Epidermal melanocyte (primary cell): ENCODE measurements around the gene SHISAL2A.

Experiments used
- DNase-seq: peaks from one replicate; pipeline ENCODE4 v3.0.0; 2011; ENCODE audit warnings: low spot score; ENCODE audit not compliant: insufficient read length

Gene SHISAL2A

DNA sequence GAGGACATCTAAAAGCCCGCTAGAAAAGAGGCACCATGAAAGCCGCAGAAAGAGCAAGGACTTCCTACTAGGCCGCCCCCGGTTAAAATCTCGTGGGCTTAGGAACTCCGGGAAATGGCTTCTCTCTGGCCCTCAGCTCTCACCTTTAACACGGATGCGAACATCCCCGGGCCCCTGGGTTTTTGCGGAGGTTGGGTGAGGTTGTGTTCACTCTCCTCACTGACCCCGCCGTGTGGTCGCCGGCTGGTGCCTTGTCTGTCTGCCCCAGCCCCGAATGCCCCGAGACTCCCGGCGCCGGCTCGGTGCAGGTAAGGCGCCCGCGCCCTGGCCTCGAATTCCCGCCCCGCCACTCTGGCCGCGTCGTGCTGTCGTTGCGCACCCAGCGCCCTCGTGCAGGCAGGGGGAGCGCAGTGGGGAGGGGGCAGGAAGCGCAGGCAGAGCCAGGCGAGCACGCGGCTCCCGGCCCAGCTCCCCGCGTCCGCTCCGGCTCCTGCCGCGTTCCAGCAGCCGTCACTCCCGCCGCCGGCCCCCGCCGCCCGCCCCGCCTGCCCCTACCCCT lies at the start of gene SHISAL2A:
Gene SHISAL2A (plus strand): TSS at position 437 of the 559 bp plus-strand sequence. CDS start 326 bp downstream, outside the sequence.
- DNase-seq, result no peak

DNA sequence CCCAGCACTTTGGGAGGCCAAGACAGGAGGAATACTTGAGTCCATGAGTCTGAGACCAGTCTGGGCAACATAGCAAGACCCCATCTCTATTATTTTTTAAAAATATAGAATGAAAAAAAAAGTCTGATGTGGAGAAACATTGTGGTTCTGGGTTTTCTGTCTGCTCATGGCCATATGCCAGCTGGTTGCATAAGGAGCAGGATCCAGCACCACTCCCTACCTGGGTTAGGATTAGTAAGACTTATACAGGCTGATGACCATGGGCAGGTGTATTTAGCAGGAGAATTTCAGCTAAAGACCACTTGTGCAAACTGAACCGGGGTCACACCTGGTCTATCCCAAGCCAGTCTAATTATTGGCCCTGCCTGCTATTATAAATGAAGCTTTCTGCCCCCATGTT lies 47.5 kb upstream of the SHISAL2A start:
- no peak for DNase-seq

DNA sequence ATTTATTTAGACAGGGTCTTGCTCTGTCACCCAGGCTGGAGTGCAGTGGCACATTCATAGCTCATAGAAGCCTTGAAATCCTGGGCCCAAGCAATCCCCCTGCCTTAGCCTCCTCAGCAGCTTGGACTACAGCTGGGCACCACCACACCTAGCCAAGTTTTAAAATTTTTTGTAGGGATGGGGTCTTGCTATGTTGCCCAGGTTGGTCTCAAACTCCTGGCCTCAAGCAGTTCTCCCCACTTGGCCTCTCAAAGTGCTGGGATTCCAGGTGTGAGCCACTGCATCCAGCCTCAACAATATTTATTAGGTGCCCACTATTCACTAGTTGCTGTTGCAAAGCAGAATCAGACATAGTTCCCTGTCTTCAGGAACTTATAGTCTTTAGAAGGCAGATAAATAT lies 44.9 kb upstream of the SHISAL2A start:
- DNase-seq, result no peak

DNA sequence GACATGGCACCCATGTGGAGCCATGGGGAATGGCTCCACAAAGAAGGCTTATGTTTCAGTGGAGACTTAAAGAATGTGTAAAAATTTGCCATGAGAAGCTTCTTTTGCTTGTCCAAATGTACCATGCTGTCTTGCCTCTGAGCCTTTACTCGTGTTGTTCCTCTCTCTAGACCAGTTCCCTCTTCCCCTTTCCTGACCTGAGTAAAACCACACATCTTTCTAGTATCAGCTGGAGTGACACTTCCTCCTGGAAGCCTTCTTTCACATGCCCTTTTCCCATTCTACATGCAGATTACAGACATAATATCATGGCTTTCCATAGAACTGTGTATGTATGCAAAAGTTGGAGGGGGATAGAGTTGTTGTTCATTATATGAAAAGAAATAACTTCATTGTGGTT lies 44.4 kb upstream of the SHISAL2A start:
- no peak for DNase-seq

DNA sequence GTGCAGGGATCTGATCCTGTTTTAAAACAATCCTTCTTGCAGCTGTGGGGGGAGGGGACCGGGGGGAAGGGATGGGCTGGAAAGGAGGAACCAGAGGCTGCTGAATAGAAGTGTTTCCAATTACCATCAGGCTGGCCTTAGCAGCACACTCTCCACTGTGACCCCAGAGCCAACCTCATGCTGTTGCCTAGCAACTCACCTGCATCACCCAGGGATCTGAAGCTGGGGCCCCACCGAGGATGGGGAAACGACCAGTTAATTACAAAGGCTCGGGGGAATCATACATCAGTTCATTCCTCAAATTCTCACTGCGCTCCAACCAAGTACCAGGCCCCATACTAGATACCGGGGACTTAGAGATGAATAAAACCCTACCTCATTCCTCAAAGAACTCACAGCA lies 42.7 kb upstream of the SHISAL2A start:
- DNase-seq, result no peak

DNA sequence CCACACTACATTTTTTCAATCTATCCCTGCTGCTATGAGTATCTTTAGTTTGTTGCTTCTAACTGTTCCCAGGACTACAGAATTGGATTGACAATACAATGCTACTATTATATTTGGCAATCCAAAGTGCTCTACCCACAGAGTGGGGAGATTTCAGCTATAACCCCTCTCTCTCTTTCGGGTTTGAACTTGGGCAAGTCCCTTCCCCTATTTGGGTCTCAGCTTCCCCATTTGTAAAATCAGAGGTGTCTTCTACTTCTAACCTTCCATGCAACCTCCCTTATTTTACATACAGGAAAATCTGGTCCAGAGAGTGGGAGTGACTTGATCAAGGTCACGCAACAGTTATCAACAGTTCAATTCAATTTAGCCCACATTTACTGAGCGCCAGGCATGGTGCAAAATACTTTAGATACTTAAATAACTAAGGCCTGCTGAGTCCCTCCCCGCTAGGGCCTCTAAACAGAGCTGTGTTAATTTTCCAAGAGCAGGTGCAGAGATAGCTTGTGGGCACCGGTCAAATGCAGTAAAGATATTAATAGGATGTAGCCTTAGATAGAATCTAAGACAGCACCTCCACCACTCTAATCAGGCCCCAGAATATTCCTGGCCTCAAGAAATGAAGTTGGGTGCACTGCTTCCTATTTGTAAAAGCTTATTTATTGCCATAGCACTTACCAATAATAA lies 40.2 kb upstream of the SHISAL2A start:
- DNase-seq, result no peak

DNA sequence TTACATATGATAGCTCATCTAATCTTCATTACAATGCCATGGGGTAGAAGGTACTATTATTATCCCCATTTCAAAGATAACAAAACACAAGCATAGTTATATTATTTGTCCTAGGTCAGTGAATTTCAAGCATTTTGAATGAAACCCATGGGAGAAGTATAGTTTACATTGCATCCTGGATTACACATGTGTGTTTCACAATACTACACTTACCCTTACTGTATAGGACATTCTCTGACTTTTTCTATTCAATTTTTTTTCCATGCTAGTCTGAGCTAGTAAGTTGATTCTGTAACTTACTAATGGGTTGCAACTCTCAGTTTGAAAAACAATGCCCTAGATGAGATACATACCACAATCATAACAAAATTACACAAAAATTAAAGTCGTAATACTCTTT lies 39.5 kb upstream of the SHISAL2A start:
- DNase-seq, result no peak

DNA sequence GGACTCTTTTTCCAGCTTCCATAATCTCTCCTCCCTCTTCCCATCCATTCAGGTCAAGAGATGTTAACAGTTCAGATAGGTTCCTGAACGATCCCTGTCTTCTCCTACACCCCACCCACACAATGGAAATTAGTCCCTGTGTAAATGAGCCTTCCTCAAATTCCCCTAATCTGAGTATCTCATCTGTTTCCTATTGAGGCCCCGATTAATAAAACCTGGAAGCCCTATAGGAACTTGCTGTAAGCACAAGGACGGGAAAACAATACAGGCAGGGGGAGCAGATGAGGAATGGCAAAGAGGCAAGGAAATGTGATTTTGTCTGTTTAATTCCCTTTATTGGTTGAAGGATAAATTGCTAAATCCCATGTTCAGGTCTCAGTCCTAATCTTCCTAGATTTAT lies 37.9 kb upstream of the SHISAL2A start:
- DNase-seq, result no peak

DNA sequence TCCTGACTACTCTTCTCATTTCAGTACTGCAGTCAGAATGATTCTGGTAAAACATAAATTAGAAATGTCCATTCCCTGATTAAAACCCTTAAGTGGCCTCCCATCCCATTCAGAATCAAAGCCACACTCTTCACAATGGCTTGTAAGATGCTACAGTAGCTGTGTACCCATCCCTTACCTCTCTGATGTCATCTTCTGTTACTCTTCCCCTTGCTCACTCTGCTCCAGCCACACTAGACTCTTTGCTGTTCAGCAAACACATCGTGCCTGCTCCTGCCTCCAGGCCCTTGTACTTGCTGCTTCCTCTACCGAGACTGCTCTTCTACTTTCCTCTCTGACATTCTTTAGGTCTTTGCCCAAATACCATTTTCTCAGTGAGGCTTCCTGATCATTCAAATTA lies 35.1 kb upstream of the SHISAL2A start:
- no peak for DNase-seq

DNA sequence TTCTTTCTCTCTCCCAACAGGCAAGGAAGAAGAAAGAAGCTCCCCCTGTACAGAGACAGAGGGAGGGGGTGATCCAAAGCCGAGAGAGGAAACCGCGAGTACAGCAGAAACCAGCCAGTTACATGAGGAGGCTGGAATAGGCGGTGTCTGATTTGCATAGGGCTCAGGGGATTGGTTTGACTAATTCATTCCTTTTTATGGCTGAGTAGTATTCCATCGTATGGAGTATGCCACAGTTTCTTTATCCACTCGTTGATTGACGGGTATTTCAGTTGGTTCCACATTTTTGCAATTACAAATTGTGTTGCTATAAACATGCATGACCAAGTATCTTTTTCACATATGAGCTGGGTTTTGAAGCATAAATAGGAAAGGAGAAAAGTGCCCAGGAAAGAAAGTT lies 34.2 kb upstream of the SHISAL2A start:
- no peak for DNase-seq

DNA sequence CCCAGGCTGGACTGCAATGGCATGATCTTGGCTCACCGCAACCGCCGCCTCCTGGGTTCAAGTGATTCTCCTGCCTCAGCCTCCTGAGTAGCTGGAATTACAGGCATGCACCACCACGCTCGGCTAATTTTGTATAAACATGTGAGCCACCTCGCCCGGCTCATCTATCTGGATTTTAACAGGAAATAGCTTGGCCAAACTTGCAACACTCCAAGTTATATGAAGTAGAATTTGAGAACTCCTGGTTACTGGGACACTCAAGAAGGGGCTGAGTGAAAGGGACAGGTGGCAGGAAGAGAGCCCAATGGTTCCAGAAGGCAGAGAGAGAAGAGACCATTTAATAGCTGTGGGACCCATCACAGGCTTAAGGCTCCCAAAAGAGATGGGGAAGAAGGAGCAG lies 33.7 kb upstream of the SHISAL2A start:
- DNase-seq, result no peak

DNA sequence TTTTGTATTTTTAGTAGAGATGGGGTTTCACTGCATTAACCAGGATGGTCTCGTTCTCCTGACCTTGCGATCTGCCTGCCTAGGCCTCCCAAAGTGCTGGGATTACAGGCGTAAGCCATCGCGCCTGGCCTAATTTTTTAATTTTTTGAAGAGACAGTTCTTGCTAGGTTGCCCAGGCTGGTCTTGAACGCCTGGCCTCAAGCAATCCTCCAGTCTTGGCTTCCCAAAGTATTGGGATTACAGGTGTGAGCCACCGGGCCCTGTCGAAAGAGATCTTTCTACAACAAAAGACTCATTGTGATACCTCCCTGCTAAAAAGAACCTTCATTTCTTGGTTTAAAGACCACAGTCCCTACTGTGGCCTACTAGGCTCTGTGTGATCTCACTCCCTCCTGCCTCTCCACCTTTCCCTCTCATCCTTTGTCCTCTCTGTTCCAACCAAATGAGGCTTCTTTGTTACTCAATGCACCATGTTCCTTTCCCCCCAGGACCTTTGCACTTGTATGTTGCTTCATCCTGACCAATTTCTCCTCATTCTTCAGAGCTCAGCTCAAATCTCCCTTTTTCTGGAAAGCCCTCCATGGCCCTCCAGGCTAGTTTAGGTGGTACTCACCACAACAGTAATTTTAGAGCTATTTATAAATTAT lies 32.3 kb upstream of the SHISAL2A start:
- no peak for DNase-seq

DNA sequence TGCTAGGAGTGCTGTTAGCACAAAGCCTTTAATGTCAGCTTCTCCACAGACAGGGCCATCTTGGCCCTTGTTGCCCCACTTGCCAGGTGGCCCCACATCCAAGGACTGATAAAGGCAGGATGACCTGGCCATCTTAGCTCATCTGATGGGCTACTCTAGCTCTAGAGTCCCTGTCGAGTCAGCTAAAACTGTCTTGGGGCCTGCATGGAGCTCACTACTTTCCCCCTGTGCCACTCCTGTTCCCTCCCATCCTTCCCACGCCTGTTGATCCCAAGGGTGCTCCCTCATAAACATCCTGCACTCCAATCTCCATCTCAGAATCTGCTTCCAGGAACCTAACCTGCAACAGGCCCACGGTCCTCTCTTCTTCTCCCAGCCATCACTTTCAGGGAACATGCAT lies 31.4 kb upstream of the SHISAL2A start:
- no peak for DNase-seq

DNA sequence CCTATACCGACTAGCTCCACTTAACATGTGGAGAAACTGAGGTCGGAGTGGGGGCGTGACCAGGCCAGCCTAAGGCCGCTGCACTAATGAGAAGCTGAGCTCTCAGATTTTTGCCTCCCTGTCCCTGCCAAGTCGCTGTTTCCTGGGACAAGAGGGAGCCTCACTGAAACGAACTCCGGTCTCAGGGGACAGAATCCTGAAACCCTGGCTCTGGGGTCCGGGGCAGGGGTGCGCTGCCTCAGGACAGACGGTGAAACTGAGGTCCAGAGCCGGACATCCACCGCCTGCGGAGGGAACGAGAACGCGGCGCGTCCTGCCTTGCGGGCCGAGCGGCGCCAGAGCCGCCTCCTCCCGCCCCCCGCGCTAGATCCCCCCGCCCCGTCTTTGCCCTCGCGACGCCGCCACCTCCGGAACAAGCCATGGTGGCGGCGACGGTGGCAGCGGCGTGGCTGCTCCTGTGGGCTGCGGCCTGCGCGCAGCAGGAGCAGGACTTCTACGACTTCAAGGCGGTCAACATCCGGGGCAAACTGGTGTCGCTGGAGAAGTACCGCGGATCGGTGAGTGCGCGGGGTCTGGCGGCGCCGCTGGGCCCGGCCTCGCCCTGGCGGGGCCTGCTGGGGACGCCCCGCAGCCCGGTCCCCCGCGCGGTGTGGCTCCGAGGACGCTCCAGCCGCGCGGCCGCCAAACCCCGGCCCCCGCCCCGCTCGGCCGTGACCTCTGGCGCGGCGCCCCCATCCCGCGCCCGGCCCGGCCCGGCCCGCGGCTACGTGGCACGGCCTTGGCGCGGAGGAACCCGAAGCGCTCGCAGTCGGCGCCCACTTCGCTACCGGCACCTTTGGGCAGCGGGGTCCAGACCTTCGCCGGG lies 30.7 kb upstream of the SHISAL2A start, which contains the start of gene GPX7:
Gene GPX7 (plus strand): TSS at position 381 of the 865 bp plus-strand sequence. CDS start 39 bp downstream, at position 420.
- DNase-seq, result no peak

DNA sequence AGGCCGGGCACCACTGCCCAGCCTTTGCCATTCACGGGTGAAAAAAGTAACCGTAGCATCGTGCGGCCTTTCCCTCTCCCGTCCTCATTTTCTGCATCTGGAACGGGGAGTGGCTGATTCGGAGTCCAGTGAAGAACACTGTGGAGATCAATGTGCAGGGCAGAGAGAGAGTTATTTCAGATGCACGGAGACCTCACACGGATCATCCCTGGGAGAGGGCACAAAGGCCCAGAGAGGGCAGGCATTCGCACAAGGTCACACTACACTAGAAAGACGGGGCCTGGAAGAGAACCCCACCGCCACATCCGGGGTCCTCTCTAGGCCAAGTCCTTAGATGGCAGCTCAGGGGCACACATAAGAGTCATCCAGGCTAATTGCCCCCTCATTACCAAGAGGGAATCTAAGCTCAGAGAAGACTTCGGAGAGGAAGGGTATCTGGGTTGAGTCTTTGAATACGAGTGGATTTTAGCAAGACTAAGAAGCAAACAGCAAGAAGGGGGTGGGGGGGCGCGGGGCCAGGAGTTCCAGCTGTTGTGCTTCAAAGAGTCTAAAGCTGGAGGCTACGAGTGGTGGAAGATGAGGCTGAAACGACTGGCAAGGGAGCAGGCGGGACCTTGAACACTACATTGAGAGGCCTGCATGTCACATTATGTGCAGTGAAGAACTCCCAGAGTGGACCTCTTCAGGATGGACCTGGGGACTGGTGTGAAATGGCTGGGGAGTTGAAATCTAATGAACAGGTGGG lies 29.9 kb upstream of the SHISAL2A start:
- no peak for DNase-seq

DNA sequence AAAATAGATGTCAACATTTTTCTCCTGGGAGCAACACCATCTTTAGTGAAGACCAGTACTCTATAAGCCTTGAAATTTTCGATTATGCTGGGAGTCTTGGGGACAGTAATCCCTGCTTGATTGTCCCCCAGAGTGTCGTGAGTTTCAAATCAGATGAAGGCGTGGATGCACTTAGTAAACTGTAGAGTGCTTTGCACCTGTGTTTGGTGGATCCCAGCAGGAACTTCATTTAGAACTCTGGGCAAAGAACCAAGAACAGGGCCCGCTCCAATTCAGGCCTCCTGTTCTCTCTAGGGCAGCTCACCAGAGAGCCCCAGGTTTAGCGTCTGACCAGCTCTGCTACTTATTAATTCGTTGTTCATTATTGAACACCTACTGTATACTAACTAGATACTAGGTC lies 29.3 kb upstream of the SHISAL2A start:
- DNase-seq, result no peak

DNA sequence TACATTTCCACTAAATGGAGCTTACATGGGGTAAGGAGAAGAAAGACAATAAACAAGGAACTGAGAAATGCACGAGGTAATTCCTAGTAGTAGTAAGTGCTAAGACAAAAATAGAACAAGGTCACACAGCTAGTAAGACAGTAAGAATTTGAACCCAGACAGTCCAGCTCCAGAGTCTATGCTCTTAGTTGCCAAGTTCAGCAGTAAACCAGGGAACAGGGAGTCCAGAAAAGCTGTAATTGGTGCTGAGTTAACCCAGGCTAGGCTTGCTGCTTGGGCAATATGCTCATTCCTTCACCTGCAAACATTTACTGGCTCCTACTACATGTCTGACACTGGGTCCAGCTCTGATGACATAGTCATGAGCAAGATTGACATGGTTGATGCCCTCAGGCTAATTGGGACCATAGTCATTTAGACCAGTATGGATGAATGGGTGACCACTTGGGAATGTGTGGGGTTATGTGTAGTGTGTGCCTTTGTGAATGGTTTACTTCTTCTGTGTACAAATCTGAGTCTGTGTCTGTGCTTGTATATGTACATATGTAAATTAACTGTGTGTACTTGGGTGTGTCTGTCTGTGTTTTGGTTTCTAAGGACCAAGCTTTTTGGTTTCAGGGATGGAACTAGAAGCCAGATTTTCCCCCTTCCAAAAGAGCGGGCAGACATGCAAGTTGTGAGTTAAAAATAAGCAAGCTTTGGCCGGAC lies 28.8 kb upstream of the SHISAL2A start:
- no peak for DNase-seq

DNA sequence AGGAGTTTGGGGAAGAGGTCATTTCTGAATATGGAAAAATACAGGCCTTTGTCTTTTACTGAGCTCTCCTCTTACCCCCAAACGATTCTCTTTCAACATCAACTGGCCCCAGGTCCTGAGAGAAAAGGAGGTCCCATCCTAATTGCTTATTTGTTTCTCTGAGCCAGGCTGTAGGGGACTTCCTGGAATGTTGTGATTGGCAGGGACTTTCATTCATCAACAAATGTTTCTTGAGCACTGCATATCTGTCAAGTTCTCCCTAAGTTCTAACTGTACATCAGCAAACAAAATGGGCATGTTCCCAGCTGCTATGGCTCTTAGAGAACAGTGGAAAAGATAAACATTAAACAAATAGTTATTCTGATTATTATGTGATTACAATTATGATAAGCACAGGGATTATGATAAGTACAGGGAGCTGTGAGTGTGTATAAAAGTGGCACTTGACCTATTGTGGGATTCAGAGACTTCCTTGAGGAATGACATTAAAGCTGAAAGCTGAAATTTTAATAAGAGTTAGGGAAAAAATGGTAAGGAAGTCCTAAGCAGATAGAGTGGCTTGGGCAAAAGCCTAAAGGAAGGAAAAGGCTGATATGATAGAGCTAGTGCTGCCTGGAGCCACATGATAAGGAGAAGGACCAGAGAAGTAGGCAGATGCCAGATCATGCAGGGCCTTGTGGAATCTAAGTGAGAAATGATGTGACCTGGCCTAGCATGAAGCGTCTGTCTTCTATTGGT lies 19.2 kb upstream of the SHISAL2A start:
- no peak for DNase-seq

DNA sequence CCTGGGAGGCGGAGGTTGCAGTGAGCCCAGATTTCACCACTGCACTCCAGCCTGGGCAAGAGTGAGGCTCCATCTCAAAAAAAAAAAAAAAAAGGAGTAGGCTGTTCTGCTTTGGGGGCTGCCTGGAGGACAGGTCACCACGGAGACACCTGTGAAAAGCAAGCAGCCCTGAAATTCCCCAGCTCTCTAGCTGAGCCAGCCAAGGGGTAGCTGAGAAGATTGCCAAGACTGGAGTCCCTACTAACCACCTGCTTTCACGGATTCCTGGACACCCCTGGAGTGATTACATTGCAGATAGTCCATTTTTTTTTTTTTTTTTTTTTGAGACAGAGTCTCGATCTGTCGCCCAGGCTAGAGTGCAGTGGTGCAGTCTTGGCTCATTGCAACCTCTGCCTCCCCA lies 18.3 kb upstream of the SHISAL2A start:
- DNase-seq, result no peak

DNA sequence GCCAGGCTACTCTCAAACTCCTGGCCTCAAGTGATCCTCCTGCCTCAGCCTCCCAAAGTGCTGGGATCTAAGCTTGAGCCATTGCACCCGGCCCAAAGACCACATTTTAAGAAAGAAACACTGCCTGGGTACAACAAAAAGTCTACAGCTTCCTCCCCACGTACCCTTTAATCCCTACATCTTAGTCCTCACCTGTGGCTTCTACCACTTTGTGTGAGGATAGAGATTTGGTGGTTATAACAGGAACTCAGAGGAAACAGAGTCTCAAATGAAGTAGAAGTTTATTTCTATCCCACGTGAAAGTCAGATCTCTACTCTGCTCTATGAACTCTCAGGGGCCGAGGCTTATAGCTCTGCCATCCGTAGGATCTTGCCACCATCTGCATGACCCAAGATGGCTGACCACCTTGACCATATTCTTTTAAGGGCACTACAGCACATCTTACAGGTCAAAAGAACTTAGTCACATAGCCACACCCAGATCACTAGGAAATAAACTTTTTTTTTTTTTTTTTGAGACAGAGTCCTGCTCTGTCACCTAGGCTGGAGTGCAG lies 17.4 kb upstream of the SHISAL2A start:
- DNase-seq, result no peak
